Body of pancreas (tissue), 4 donors: ENCODE measurements around the gene HCFC1.

Experiments
- POLR2A ChIP-seq, 3 donors: fragments of 450-650 bp; IDR thresholded peaks; one replicate each; pipeline ENCODE4 v1.6.1; 2016; ENCODE audit warnings: antibody characterized with exemption in 3 of 3, mild to moderate bottlenecking in 2 of 3
- TF ChIP-seq, protein P1 (sequence below), 7 experiments: fragments of 450-650 bp in 4 of 7; fragments of 200-600 bp in 3 of 7; sonication (generic) in 3 of 7; IDR thresholded peaks; one replicate each; pipeline ENCODE4 v1.5.1; 2016 to 2019; ENCODE audit warnings: antibody characterized with exemption in 7 of 7

DNA sequence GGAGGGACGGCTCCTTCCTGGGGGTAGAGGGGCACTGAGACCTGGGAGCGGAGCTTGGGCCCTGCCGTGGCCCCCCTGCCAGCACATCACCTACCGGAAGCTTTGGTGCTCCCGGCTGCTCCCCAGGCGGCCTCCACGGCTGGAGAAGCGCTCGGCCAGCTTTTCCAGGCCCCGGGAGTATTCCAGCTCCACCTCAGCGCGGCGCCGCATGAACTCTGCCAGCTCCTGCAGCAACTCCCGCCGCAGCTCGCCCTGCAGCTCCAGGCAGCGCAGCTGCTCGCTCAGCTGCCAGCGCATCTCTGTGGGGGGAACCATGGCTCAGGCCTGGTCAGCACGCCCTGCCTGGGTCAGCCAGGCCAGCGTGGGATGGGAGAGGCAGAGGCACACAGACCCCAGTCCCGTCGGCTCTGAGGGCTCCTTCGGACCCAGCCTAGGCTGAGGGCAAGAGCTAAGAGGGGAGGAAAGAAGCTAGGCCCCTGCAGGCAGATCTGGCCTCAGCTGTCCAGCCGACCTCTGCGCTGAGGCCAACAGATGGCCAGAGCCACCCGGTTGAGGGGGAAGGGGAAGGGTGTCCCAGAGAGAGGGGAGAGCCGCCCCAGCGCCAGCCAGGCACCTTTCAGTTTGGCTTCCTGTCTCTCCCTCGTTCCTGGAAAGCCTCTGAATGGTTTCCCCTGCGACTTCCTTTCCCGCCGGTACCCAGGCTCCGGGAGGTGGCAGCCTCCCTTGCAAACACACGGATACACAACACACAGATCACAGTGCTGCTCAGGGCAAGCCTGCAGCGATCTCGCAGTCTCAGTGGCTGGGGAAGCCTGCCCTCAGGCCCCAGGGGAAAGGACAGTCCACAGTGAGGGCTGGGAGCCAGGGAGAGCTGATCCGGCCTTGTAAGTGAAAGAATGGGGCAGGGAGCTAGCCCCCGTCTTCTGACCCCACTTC is 49.8 kb downstream of the HCFC1 start:
- TF ChIP-seq, protein P1, sequence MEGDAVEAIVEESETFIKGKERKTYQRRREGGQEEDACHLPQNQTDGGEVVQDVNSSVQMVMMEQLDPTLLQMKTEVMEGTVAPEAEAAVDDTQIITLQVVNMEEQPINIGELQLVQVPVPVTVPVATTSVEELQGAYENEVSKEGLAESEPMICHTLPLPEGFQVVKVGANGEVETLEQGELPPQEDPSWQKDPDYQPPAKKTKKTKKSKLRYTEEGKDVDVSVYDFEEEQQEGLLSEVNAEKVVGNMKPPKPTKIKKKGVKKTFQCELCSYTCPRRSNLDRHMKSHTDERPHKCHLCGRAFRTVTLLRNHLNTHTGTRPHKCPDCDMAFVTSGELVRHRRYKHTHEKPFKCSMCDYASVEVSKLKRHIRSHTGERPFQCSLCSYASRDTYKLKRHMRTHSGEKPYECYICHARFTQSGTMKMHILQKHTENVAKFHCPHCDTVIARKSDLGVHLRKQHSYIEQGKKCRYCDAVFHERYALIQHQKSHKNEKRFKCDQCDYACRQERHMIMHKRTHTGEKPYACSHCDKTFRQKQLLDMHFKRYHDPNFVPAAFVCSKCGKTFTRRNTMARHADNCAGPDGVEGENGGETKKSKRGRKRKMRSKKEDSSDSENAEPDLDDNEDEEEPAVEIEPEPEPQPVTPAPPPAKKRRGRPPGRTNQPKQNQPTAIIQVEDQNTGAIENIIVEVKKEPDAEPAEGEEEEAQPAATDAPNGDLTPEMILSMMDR (IDR thresholded peaks at IDR 0.05) = no peak
- no peak for TF ChIP-seq POLR2A (IDR thresholded peaks at IDR 0.05)
